Smooth muscle cell (in vitro differentiated cells): ENCODE measurements around the gene CTU1. TPM values are rescaled to one million over a fixed set of nuclear protein-coding genes. Genes with fewer than 3 reads are reported as not detected.

ENCODE experiments used
- DNase-seq: peaks from one replicate; lab custom pipeline; 2025; ENCODE audit not compliant: unreplicated experiment; lab: John Stamatoyannopoulos, UW
- H2AFZ ChIP-seq: fragments of 200-600 bp; sonication (generic); 2 replicates; pipeline ENCODE4 v1.6.0; 2016; ENCODE audit warnings: antibody characterized with exemption, low read depth, mild to moderate bottlenecking
- H3F3A ChIP-seq: fragments of 200-600 bp; sonication (generic); 2 replicates; pipeline ENCODE4 v1.6.0; 2017; ENCODE audit warnings: antibody characterized with exemption, low read depth
- H3K27ac ChIP-seq: fragments of 200-600 bp; sonication (generic); 2 replicates; pipeline ENCODE4 v1.5.1; 2016; ENCODE audit warnings: low read depth, mild to moderate bottlenecking
- H3K27me3 ChIP-seq: fragments of 200-600 bp; sonication (generic); 2 replicates; pipeline ENCODE4 v1.6.1; 2016; ENCODE audit warnings: low read depth, mild to moderate bottlenecking
- H3K36me3 ChIP-seq: fragments of 200-600 bp; sonication (generic); 2 replicates; pipeline ENCODE4 v1.5.1; 2016; ENCODE audit warnings: low read depth
- H3K4me1 ChIP-seq: fragments of 200-600 bp; sonication (generic); 2 replicates; pipeline ENCODE4 v1.5.1; 2016; ENCODE audit warnings: low read depth
- H3K4me2 ChIP-seq: fragments of 200-600 bp; sonication (generic); 2 replicates; pipeline ENCODE4 v1.6.0; 2016; ENCODE audit warnings: mild to moderate bottlenecking
- H3K4me3 ChIP-seq: fragments of 200-600 bp; sonication (generic); 2 replicates; pipeline ENCODE4 v1.5.1; 2016; ENCODE audit warnings: mild to moderate bottlenecking
- H3K79me2 ChIP-seq: fragments of 200-600 bp; sonication (generic); 2 replicates; pipeline ENCODE4 v1.6.0; 2016; ENCODE audit warnings: low read depth, mild to moderate bottlenecking
- H3K9ac ChIP-seq: fragments of 200-600 bp; sonication (generic); 2 replicates; pipeline ENCODE4 v1.6.0; 2016; ENCODE audit warnings: low read depth
- H3K9me3 ChIP-seq: fragments of 200-600 bp; sonication (generic); replicated peaks from 2 replicates; pipeline ENCODE4 v1.5.1; 2016; ENCODE audit warnings: low read depth
- H4K20me1 ChIP-seq: fragments of 200-600 bp; sonication (generic); 2 replicates; pipeline ENCODE4 v1.6.0; 2016; ENCODE audit warnings: low read depth
- WGBS: methylation state at CpG from one replicate; pipeline ENCODE4 v1.1.7; 2016; ENCODE audit warnings: low lambda C conversion rate; 5-methylcytosine and 5-hydroxymethylcytosine counted together
- polyA plus RNA-seq: library from polyadenylated mRNA; unstranded; fragments of >200 nt; fragmentation: Nextera tagmentation; extraction: Ambion mirVana; gene quantifications from 2 replicates; pipeline ENCODE4 v1.2.1, GENCODE V29; 2016
- total RNA-seq: library from RNA; depleted of rRNA; stranded (reverse); fragments of >200 nt; gene quantifications from 2 replicates; pipeline ENCODE4 v1.2.3, GENCODE V29; 2014
- TF ChIP-seq, protein P1 (sequence below): fragments of 200-600 bp; sonication (generic); IDR thresholded peaks from 2 replicates; pipeline ENCODE4 v1.5.1; 2017; ENCODE audit warnings: borderline replicate concordance, mild to moderate bottlenecking, antibody characterized with exemption; ENCODE audit not compliant: insufficient read depth, poor library complexity, severe bottlenecking

CTU1 gene
- total and polyA plus RNA-seq, 2 experiments from 2014 or later = 4.7 to 9.8 TPM

DNA sequence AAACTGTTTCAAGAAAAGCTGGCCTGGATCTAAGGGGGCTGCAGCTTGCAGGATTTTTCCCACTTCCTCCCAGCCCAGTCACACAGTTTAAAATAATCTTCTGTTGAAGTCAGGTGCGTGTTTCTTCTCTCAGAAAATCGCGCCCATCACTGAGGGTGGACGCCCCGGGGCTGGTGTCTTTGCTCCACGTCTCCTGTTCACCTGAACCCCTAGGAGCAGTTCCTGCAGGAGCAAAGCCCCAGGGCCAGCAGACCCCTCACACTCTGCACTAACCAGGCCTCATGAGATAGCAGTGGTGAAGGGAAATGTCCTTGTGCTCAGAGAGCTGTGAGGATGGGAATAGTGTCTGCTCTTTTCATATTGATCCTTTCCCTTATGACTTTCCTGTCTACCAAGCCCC lies 33.0 kb upstream of the CTU1 start:
- no peak overlapping the region for H2AFZ ChIP-seq
- no peak for DNase-seq
- no peaks in the 10 kb centered on the region for H3F3A ChIP-seq
- no peak overlapping the region for H3K4me2 ChIP-seq
- H3K27me3 ChIP-seq = no peaks in the 10 kb centered on the region
- no peak overlapping the region for H3K4me3 ChIP-seq
- no peaks in the 10 kb centered on the region for H3K4me1 ChIP-seq
- no peaks in the 10 kb centered on the region for H3K9me3 ChIP-seq
- no peaks in the 10 kb centered on the region for H3K79me2 ChIP-seq
- no peak overlapping the region for H3K27ac ChIP-seq
- 84% methylated on average over 6 of the region's 6 CpGs for WGBS
- TF ChIP-seq, protein P1, sequence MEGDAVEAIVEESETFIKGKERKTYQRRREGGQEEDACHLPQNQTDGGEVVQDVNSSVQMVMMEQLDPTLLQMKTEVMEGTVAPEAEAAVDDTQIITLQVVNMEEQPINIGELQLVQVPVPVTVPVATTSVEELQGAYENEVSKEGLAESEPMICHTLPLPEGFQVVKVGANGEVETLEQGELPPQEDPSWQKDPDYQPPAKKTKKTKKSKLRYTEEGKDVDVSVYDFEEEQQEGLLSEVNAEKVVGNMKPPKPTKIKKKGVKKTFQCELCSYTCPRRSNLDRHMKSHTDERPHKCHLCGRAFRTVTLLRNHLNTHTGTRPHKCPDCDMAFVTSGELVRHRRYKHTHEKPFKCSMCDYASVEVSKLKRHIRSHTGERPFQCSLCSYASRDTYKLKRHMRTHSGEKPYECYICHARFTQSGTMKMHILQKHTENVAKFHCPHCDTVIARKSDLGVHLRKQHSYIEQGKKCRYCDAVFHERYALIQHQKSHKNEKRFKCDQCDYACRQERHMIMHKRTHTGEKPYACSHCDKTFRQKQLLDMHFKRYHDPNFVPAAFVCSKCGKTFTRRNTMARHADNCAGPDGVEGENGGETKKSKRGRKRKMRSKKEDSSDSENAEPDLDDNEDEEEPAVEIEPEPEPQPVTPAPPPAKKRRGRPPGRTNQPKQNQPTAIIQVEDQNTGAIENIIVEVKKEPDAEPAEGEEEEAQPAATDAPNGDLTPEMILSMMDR = no peak
- no peaks in the 10 kb centered on the region for H3K36me3 ChIP-seq
- H4K20me1 ChIP-seq = no peaks in the 10 kb centered on the region
- H3K9ac ChIP-seq = no peak overlapping the region

DNA sequence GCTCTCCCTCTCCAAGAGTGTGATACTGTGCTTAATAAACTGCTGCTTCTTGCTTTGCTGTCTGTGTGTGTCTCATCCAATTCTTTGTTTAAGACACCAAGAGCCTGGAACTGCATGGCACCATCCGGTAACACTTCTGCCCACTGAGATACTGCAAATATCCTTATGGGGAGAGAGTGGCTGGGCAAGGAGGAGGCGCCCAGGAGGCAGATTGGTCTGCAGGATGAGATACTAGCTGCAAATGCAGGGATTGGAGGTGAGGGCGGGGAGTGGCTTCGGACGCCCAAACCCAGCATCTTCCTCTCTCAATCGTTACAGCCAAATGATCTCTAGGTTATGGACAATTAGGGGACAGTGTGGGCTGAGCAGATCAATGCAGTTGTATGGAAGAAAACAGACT lies 32.2 kb upstream of the CTU1 start:
- TF ChIP-seq, protein P1 = no peak
- Histone ChIP-seq H3K9me3 (no peaks in the 10 kb centered on the region), H3K79me2 (no peaks in the 10 kb centered on the region), H3F3A (no peaks in the 10 kb centered on the region), H4K20me1 (no peaks in the 10 kb centered on the region), H3K4me2 (no peak overlapping the region), H3K27ac (no peak overlapping the region), H3K36me3 (no peaks in the 10 kb centered on the region), H3K4me1 (no peaks in the 10 kb centered on the region), H2AFZ (no peak overlapping the region), H3K4me3 (no peak overlapping the region), H3K9ac (no peak overlapping the region), H3K27me3 (no peaks in the 10 kb centered on the region)
- 40% methylated on average over 6 of the region's 6 CpGs for WGBS
- no peak for DNase-seq

DNA sequence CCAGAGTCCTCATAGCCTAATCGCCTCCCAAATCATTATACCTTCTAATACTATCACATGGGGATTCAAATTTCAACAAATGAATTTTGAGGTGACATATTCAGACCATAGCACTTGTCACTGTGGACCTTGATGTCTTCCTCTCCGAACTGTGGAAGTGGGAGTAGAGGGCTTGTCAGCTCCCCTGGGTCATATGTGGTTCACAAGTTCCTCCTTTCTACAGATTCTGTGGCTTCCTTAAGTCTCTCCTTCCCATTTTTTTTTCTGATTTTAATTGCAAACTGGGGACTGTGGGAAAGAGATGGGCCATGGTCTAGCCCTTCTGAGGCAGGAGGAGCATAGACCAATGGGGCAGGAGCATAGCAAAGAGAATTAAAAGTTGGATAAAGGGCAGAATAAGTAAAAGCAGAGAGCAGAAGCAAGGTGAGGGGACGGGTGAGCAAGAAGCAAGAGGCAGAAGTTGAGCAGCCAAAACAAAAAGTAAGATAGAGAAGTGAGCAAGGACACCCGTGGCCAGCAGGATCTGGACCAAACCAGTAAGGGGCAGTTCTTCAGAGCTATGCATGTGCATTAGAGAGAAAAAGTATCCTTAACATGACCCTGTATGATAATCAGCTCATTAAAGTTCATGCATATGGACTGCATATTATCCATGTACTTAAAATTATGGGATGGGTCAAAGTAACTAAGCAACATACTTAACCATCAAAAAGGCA lies 31.2 kb upstream of the CTU1 start:
- Histone ChIP-seq H3K27me3 (no peaks in the 10 kb centered on the region), H3K9me3 (no peaks in the 10 kb centered on the region), H3K79me2 (no peaks in the 10 kb centered on the region), H2AFZ (no peak overlapping the region), H4K20me1 (no peaks in the 10 kb centered on the region), H3K4me3 (no peak overlapping the region), H3K9ac (no peak overlapping the region), H3K27ac (no peak overlapping the region), H3K4me2 (no peak overlapping the region), H3K36me3 (no peaks in the 10 kb centered on the region), H3K4me1 (no peaks in the 10 kb centered on the region), H3F3A (no peaks in the 10 kb centered on the region)
- 86% methylated on average over 4 of the region's 4 CpGs for WGBS
- TF ChIP-seq, protein P1 = no peak
- DNase-seq = no peak

DNA sequence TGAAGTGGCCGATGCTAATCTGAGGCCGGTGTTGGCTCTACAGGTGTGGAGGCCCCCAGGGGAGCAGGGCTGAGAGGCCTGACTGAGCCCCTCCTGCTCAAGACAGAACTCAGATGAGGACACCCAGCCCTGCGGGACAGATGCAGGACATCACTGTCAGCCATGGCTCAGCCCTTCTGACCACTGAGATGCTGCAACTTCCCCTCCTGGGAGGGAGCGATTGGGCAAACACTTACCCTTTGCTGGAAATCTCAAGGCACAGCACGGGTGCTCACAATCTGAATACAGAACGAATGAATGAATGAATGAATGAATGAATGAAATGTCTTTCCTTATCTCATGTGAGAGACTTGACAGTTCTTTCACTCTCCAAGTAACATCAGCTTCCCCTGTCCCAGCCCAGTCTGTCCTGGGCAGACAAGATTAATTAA lies 30.4 kb upstream of the CTU1 start:
- Histone ChIP-seq H3K4me1 (no peaks in the 10 kb centered on the region), H3K4me2 (no peak overlapping the region), H3K9ac (no peak overlapping the region), H3F3A (no peaks in the 10 kb centered on the region), H2AFZ (no peak overlapping the region), H3K79me2 (no peaks in the 10 kb centered on the region), H3K36me3 (no peaks in the 10 kb centered on the region), H3K4me3 (no peak overlapping the region), H4K20me1 (no peaks in the 10 kb centered on the region), H3K27me3 (no peaks in the 10 kb centered on the region), H3K27ac (no peak overlapping the region), H3K9me3 (no peaks in the 10 kb centered on the region)
- DNase-seq = no peak
- TF ChIP-seq, protein P1 = no peak
- 83% methylated on average over 6 of the region's 6 CpGs for WGBS
